Breast epithelium (tissue), 4 donors: ENCODE results near the gene TNC. TPM values are rescaled to one million over a fixed set of nuclear protein-coding genes. Genes with fewer than 3 reads are reported as not detected.

Experiments used
- DNase-seq, 2 donors: peaks; one replicate each; pipeline ENCODE4 v3.0.0-alpha.2; 2019; ENCODE audit warnings: low spot score in 2 of 2
- H3K27ac ChIP-seq, 2 donors: fragments of 200-600 bp; sonication (generic) in 1 of 2; one replicate each; pipeline ENCODE4 v1.5.1; 2016 to 2019; ENCODE audit warnings: mild to moderate bottlenecking in 1 of 2
- H3K27me3 ChIP-seq, 2 donors: fragments of 200-600 bp; sonication (generic) in 1 of 2; one replicate each; pipeline versions ENCODE4 v1.5.1 to v1.6.0; 2017 to 2019; ENCODE audit warnings: control low read depth in 1 of 2, mild to moderate bottlenecking in 1 of 2
- H3K36me3 ChIP-seq: fragments of 200-600 bp; one replicate; pipeline ENCODE4 v1.5.1; 2019
- H3K4me1 ChIP-seq, 2 donors: fragments of 200-600 bp; sonication (generic); one replicate each; pipeline ENCODE4 v1.5.1; 2016 to 2019; ENCODE audit warnings: control low read depth in 1 of 2
- H3K4me3 ChIP-seq, 3 donors: fragments of 200-600 bp; sonication (generic); 1 replicate in 2 of 3; 2 replicates in 1 of 3; pipeline ENCODE4 v1.5.1; 2016 to 2019; ENCODE audit warnings: mild to moderate bottlenecking in 3 of 3, moderate library complexity in 2 of 3
- H3K9me3 ChIP-seq, 2 donors: fragments of 200-600 bp; sonication (generic) in 1 of 2; one replicate each; pipeline ENCODE4 v1.5.1; 2016 to 2019; ENCODE audit warnings: control low read depth in 1 of 2
- CTCF ChIP-seq, 3 donors: fragments of 450-650 bp; IDR thresholded peaks; one replicate each; pipeline ENCODE4 v1.5.1; 2016 to 2017; ENCODE audit warnings: antibody characterized with exemption in 3 of 3, mild to moderate bottlenecking in 3 of 3, moderate library complexity in 3 of 3
- POLR2A ChIP-seq: fragments of 450-650 bp; IDR thresholded peaks from one replicate; pipeline ENCODE4 v1.6.1; 2016; ENCODE audit warnings: antibody characterized with exemption, mild to moderate bottlenecking, moderate library complexity
- POLR2AphosphoS5 ChIP-seq, 3 donors: sonication (generic); formaldehyde crosslinking; IDR thresholded peaks; one replicate each; pipeline ENCODE4 v1.6.1; 2017; ENCODE audit warnings: antibody characterized with exemption in 3 of 3
- intact Hi-C: fragments of 100-400 bp; cut with DNase I; formaldehyde crosslinking; loops from one replicate; pipeline ENCODE4 v1.15.1; 2023; ENCODE audit warnings: low total_unique reads
- total RNA-seq, 3 donors: library from RNA; depleted of rRNA; stranded (reverse); fragments of >200 nt; gene quantifications; one replicate each; pipeline ENCODE4 v1.1.0, GENCODE V29; 2016

TNC gene
- total RNA-seq, 3 donors from 2014 or later, result 2.4 to 58.0 (median 44.6) TPM

GRCh38 chr9:115142090-115142489 lies 24.1 kb upstream of the TNC start:
- Histone ChIP-seq H3K27ac (no peak overlapping the region), H3K9me3 (no peaks in the 10 kb centered on the region), H3K4me3 (no peak overlapping the region), H3K4me1 (no peaks in the 10 kb centered on the region), H3K27me3 (no peaks in the 10 kb centered on the region), H3K36me3 (no peaks in the 10 kb centered on the region)
- no peak for TF ChIP-seq CTCF (IDR thresholded peaks at IDR 0.05)
- TF ChIP-seq POLR2A, result no peak
- TF ChIP-seq POLR2AphosphoS5 (IDR thresholded peaks at IDR 0.05), result no peak
- no peak for DNase-seq
- intact Hi-C loops, result no loop called here

- Histone ChIP-seq H3K4me3 (no peak overlapping the region), H3K4me1 (no peaks in the 10 kb centered on the region), H3K36me3 (no peaks in the 10 kb centered on the region), H3K27ac (no peak overlapping the region), H3K27me3 (no peaks in the 10 kb centered on the region), H3K9me3 (no peaks in the 10 kb centered on the region)
- no peak for DNase-seq
- TF ChIP-seq POLR2A (no peak), POLR2AphosphoS5 (IDR thresholded peaks at IDR 0.05) (no peak), CTCF (IDR thresholded peaks at IDR 0.05) (no peak)
- intact Hi-C loops, result no loop called here
Measured at GRCh38 chr9:115141612-115142011, 23.7 kb upstream of the TNC start.

GRCh38 chr9:115138151-115138550 lies 20.2 kb upstream of the TNC start:
- Histone ChIP-seq H3K27ac (no peak overlapping the region), H3K4me3 (no peak overlapping the region)

GRCh38 chr9:115137526-115137925 lies 19.6 kb upstream of the TNC start:
- intact Hi-C loops, result no loop called here
- Histone ChIP-seq H3K4me1 (no peaks in the 10 kb centered on the region), H3K27me3 (no peaks in the 10 kb centered on the region), H3K9me3 (no peaks in the 10 kb centered on the region), H3K36me3 (no peaks in the 10 kb centered on the region), H3K27ac (no peak overlapping the region), H3K4me3 (no peak overlapping the region)
- TF ChIP-seq POLR2AphosphoS5 (IDR thresholded peaks at IDR 0.05), result no peak
- no peak for TF ChIP-seq POLR2A
- no peak for TF ChIP-seq CTCF (IDR thresholded peaks at IDR 0.05)
- DNase-seq, result no peak

More at GRCh38 chr9:115138151-115138550, 20.2 kb upstream of the TNC start:
- Histone ChIP-seq H3K4me1 (no peaks in the 10 kb centered on the region), H3K9me3 (no peaks in the 10 kb centered on the region), H3K27me3 (no peaks in the 10 kb centered on the region), H3K36me3 (no peaks in the 10 kb centered on the region)
- DNase-seq, result no peak
- intact Hi-C loops, result no loop called here
- no peak for TF ChIP-seq POLR2AphosphoS5 (IDR thresholded peaks at IDR 0.05)
- no peak for TF ChIP-seq CTCF (IDR thresholded peaks at IDR 0.05)
- no peak for TF ChIP-seq POLR2A

- no peak for TF ChIP-seq POLR2A
- no peak for TF ChIP-seq CTCF (IDR thresholded peaks at IDR 0.05)
- TF ChIP-seq POLR2AphosphoS5 (IDR thresholded peaks at IDR 0.05), result no peak
- intact Hi-C loops, result no loop called here
- Histone ChIP-seq H3K4me1 (no peaks in the 10 kb centered on the region), H3K36me3 (no peaks in the 10 kb centered on the region), H3K4me3 (no peak overlapping the region), H3K27me3 (no peaks in the 10 kb centered on the region), H3K27ac (no peak overlapping the region), H3K9me3 (no peaks in the 10 kb centered on the region)
- DNase-seq, result no peak
Measured at GRCh38 chr9:115135821-115136778, 18.1 kb upstream of the TNC start.
